Astrocyte of the cerebellum (primary cell): ENCODE results near the gene KCNAB3.

Source experiments
- DNase-seq: peaks from one replicate; pipeline ENCODE4 v3.0.0-alpha.2; 2011; ENCODE audit warnings: low read depth
- H3K4me3 ChIP-seq: 2 replicates; pipeline ENCODE4 v1.5.1; 2011; ENCODE audit warnings: mild to moderate bottlenecking, low read depth, low read length, moderate library complexity
- CTCF ChIP-seq: IDR thresholded peaks from 2 replicates; pipeline ENCODE4 v1.5.1; 2012; ENCODE audit warnings: low read length, low read depth, moderate library complexity, mild to moderate bottlenecking; ENCODE audit errors: missing control alignments
- in situ Hi-C: cut with HindIII; loops from 2 replicates; pipeline ENCODE4 v1.10.0; 2017; ENCODE audit warnings: low sequenced_read_pairs

The KCNAB3 gene

DNA sequence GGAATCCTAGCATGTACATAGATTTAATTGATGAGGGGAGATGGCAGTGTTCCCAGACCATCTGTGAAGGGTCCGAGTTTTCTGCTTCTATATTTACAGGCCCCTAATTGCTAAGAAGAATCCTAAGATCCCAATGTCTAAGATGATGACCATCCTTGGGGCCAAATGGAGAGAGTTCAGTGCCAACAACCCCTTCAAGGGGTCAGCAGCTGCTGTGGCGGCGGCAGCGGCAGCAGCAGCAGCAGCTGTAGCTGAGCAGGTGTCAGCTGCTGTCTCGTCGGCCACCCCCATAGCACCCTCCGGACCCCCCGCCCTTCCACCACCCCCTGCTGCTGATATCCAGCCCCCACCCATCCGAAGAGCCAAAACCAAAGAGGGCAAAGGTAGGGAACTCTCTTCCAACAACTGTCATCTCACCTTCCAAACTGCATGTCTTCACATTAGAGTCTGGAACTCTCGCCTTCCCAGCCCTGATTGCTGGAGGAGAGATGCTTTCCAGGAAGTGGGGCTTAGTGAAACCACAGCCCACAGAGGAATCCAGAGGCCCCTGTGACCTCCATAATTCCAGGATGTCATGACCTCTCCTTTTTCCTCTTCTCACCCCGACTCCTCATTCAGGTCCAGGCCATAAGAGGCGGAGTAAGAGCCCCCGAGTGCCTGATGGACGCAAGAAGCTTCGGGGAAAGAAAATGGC, 36.3 kb downstream of the KCNAB3 start:
- no peak for DNase-seq
- in situ Hi-C loops, result no loop called here
- no peak for TF ChIP-seq CTCF
- no peak overlapping the region for H3K4me3 ChIP-seq

DNA sequence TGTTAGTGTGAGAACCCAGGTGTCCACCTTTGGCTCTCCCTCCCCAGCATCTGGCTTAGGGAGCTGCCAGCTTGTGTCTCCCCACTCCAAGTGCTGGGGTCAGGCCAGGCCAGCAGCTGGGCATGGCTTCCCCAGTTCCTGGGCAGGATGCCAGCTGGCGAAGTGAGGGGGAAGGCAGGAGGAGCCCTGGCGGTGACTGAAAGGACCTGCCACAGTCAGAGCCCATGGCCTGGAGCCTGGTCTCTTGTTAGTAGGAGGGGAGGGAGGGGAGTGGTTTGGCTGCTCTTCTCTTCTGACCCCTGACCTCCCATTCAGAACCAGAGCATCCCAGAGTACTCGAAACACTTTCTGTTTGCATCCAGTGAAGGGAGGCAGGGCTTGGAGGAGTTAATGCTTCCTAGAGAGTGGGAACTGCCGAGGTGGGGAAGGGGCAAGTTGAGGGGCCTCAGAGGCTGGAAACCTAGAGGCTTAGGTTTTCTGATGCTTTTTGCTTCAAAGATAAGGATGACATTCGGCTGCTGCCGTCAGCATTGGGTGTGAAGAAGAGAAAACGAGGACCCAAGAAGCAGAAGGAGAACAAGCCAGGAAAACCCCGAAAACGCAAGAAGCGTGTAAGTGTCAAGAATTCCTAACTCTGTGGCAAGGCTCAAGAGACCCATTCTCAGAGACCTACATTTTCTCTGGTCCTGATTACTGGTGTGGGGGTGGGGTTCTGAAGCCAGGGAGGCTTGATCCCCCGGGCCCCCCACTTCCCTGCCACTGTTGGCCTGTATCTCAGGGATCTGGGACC, 40.3 kb downstream of the KCNAB3 start:
- peak; percentile 70 for DNase-seq
- TF ChIP-seq CTCF, result peak; percentile 49
- peak overlapping the region; percentile 3 for H3K4me3 ChIP-seq
- in situ Hi-C loops, result no loop called here

GRCh38 chr17:7888184-7888920, 41.3 kb downstream of the KCNAB3 start, which contains the start of gene CHD3:
Gene CHD3 (plus strand): TSS chr17:7888789. CDS start chr17:7889001, 212 bp downstream.
- no peak for DNase-seq
- in situ Hi-C loops, result no loop called here
- no peak for TF ChIP-seq CTCF

GRCh38 chr17:7887482-7888183, 42.0 kb downstream of the KCNAB3 start:
- in situ Hi-C loops, result no loop called here

More at GRCh38 chr17:7888184-7888920, 41.3 kb downstream of the KCNAB3 start, which contains the start of gene CHD3:
- peak within 1 kb of the TSS; percentile 39 for H3K4me3 ChIP-seq

GRCh38 chr17:7887038-7887481, 42.6 kb downstream of the KCNAB3 start:
- H3K4me3 ChIP-seq, result peak overlapping the region; percentile 84
- in situ Hi-C loops, result no loop called here
- TF ChIP-seq CTCF, result no peak
- no peak for DNase-seq

More at GRCh38 chr17:7887482-7888183, 42.0 kb downstream of the KCNAB3 start:
- H3K4me3 ChIP-seq, result peak overlapping the region; percentile 84
- DNase-seq, result peak; percentile 92
- TF ChIP-seq CTCF, result no peak
